GM21367 (cell line): ENCODE measurements around the gene MAFG.
A peak's percentile ranks its signal among the peaks of the same experiment; 100 is the strongest.
"Not testable (repeated sequence)": the region's sequence is repeated elsewhere in the genome, so short reads cannot be mapped to it uniquely, and the experiment has no call there.

Experiments used
- ATAC-seq: cut with Tn5 transposase; IDR thresholded peaks from one replicate; pipeline ENCODE4 v1.9.1; 2021; ENCODE audit not compliant: unreplicated experiment

The MAFG gene

DNA sequence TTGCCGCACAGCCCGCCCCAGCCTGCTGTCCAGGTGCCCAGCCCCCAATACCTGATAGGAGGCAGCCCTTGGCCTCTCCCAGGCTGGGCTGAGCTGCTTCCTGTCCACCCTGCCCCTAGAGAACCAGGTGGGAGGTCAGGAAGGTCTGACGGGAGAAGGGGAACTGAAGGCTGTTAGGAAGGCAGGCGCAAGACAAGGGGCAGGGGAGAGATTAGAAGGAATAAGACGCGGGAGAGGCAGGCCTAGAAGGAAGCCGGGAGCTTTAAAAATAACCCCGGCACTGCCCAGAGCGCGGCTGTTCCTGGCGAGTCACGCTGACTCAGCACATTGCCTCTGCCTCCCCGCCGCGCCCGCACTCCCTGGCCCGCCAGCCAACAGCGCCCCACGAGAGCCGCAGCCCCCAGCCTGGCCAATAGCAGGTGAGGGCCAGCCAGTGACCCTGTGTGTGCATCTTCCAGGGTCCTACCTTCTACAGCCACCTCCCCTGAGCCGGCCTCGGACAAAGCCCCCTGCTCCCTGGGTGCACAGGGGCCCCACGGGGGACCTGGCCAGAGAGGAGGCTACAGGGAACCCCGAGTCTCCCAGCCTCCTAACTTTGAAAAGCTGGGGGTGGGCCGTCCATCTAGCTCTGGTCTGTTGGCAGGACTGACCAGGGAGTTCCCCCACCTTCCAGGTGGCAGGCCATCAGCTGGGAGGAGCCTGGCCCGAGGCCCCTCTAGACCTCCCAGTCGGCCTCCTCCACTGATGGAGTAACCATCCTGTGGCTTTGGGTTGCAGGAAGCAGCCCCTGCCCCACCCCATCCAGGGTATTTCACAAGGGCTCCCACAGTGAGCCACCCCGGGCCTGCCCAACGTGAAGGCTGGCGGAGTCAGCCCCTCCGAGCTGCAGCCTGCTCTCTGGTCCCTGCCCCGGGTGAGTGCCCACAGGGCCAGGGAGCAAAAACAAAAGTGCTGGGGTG, 4.0 kb downstream of the MAFG start:
- no peak for ATAC-seq

DNA sequence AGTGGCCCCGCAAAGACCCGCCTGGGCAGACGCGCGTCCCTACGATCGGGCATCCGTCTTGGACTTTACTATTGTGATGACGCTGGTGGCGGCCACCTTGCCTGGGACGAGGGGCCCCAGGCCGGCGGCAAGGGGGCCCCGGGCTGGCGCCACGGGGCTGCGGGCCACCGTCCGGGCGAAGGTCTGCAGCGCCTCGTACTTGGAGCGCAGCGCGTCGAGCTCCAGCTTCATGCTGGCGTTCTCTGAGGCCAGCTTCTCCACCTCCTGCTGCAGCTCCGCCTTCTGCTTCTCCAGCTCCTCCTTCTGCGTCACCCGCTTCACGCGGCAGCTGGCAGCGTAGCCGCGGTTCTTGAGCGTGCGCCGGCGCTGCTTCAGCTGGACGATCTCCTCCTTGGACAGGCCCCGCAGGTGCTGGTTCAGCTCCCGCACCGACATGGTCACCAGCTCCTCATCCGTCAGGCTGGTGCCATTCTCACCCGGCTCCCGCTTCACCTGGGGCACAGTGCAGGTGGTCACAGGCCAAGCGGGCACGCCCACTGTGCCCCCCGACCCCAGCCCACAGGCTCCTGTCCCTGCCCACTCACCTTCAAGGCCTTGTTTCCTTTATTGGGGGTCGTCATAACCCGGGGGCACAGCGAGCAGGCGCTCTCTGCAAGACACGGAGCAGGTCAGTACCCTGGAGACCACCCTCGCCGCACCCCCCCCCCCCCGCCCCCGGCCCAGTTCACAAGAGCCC, 4.8 kb downstream of the MAFG start:
- ATAC-seq = no peak

GRCh38 chr17:81921996-81922565, 5.5 kb downstream of the MAFG start:
- no peak for ATAC-seq

DNA sequence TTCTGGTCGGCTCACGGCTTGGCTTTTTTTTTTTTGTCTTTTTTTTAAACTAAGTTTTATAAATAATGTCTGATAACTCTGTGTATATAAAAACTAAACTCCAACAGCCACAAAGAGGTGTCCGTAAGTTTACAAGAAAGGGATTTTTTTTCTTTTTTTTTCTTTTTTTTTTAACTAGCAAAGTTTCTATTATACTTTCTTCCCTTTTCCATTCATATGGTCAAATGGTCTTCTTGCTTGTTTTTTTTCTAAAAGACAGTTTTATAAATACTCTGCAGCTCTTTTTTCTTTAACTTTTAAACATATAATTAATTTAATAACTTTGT, 6.0 kb downstream of the MAFG start:
- ATAC-seq = no peak

DNA sequence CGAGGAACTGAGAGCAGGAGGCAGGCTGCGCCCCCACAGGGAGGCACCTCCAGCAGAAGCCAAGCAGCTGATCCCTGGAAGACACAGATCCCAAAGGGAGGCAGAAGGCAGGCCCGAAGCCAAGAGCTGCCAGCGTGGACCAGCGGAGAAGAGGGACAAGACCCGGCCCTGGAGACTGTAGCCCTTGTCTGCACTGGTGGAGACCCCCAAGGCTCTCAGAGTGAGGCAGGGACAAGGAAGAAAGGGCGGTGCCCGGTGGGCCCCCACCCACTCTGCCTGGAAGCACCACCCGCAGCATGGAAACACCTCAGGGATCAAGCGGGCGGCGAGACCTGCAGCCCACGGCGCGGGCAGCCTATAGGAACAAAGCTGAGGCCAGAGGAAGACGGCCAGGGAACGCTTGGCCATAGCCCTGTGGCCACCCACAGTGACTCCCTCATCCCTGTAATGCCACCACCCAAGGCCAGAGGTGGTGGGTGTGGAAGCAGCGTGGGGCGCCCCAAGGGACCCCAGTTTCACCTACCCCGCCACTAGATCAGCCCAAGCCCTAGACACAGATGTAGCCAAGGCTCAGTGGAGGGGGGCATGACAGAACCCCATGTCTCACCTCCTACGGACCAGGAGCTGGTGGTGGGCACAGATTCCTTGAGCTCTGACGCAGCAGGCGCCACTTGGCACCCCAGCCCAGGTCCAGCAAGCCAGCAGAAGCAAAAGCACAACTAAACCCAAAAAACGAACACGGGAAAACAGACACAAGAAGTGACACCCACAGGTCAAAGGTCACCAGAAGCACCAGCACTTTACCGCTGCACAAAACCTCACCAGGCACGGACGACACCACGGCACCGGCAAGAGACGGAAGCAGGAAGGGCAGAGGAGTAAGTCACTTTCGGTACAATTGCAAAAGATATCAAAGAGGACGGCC, 6.7 kb downstream of the MAFG start:
- ATAC-seq = no peak

DNA sequence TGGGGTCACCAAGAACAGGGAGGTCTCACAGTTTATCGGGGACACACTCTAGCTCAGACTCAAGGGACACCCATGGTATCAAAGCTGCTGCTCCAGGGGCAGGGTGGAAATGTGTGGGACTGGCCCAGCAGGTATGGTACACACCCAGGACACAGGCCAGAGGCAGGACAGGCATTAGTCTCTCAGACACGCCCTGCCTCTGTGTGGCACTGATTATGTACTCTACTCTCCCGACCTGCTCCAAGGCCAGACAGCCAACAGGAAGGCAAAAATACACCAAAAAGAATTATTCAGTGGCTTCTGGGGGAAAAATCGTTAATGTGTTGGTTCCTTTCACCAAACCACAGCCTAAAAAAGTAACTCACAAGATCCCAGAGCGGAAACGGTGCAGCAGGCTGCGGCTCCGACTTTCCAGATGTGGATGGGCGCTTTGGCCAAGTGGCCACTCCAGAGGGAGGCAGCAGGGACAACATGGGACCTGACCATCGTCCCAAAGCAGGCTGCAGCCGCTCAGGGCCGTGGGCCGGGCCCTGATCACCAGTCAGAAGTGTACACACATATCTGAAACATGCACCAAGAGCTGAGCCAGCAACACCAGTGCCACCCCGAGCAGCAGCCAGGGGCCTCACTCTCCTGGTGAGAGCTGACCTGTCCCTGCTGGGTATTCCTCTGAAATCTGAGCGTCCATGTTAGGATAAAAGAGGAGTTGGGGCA, 8.5 kb downstream of the MAFG start:
- no peak for ATAC-seq

DNA sequence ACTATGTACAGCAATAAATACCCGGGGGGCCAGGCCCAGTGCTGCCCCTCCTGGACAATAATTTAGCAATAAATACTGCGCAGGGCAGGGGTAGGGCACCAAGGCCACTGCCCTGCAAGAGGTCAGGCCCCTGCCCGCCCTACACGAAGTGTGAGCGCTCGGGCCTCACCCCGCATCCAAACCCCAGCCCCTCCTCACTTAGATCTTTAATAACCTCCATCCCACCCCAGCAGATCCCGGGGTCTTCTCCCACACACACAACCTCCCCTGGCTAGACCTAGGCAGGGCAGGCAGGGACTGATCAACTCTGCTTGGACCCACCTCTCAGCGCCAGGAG, 9.2 kb downstream of the MAFG start:
- not testable (repeated sequence) for ATAC-seq

DNA sequence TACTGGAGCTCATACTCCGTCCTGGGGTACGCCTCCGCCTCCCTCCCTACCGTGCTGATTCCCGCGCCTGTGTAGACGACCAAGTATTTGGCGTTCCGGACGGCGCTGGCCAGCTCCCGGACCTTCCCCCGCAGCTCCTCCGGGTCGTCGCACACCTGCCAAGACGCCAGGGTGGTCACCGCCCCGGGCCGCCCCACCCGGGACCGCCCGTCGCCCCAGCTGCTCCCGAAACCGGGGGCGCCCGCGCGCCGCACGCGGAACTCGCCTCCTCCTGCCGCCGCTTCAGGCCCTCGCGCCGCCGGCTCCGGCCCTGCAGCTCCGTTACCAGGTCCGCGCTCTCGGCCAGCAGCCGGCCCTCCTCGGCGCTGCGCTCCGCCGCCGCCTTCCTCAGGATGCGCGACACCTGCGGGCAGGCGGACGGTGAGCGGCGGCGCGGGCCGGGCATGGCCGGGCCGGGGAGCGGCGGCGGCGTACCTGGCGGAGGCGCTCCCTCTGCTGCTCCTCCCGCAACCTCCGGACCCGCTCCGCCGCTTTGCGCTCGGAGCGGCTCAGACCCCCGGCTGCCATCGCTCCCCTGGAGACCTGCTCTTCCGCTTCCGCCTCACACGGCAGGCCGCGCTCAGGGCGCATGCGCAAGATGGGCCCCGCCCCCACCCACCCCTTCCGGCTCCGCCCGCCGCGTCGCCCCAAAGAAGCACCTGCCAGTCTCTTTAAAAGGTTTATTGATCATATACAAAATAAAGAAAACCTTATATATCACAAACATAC, 9.8 kb downstream of the MAFG start, which contains the start of gene SIRT7:
Gene SIRT7, minus strand, starts transcription at position 612 of the 768 bp plus-strand sequence. Its CDS starts 45 bp downstream, at position 567.
- ATAC-seq = no peak

- ATAC-seq = no peak
Observed at GRCh38 chr17:81916234-81917001, 11.1 kb downstream of the MAFG start.

DNA sequence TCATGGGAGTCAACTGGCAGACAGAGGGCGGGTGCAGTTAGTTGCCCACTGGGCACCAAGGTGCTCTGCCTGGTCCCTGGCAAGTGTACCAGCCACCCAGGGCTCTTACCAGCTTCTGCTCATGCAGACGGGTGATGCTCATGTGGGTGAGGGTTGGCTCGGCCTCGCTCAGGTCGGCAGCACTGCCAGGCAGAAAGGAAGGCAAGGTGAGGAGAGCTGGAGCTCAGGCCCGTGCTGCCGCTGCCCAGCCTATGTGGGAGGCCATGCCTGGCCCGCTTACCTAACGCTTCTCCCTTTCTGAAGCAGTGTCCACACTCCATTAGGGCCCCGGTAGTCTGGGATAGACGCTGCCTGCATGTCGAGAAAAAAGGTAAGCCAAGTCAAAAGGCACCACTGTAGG, 12.2 kb downstream of the MAFG start:
- ATAC-seq = no peak

DNA sequence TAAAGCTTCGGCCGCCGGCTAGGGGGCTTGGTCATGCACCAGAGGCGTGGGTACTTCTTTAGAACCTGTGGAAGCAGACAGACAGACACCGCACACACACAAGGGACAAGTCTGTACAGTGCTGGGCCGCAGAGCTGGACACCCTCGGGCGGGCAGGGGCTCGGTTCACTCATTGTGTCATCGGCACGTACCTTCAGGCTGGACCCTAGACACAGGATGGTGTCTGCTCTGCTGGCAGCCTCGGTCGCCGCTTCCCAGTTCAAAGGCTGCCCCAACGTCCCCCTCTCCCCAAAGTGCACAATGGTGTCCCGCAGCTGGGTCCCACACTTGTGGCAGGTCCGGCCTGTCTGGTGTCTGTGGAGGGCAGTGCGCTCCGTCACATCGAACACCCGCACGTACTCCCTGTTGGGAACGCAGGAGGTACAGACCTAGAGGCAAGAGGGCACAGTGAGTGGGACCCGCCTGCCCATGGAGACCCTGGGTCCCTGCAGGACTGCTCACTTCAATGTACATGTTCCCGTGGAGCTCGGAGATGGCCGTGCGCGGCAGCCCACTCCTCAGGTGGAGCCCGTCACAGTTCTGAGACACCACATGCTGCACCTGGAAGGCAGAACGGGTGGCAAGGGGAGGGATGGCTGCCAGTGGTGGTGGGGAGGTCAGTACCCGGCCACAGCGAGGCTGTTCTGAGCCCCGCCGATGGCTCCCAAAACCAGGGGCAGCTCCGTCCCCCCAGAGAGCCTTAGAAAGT, 13.3 kb downstream of the MAFG start:
- no peak for ATAC-seq

GRCh38 chr17:81913394-81914102, 14.0 kb downstream of the MAFG start:
- no peak for ATAC-seq

DNA sequence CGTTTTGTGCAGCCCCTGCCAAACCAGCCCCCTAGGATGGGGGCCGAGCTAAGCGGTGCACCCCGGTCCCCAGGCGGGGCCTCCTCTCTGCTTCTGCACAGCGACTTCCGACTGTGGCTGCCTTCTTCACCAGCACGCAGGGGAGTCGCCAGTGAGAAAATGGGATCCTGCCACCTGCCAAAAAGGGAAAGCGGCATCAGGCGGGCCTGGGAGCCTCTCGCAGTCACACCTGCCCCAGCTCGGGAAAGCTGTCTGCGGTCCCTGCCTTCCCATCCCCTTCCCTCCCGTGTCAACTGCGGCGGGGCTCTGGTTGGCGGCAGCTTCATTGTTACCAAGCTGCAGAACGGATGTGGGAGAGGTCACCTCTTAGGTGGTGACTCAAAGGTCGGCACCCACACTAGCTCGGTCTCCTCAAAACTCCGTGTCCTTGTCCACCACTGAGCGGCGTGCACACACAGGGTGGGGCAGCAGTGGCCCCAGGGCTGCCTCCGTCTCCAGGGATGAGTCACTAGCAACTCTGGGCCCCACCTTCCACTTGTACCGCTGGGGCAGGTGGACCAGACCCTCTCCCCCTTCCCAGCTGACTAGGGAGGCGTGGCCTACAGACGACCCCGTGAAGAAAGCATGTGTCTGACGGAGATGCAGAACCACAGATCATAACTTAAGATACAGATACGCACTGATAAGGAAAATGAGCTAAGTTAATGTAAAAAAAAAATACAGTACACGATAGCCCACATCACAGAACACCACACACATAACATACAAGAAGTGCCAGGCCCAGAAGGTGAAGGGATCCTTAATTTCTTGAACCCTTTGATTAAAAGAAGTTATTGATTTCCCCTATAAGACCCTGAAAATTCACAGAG, 14.9 kb downstream of the MAFG start:
- no peak for ATAC-seq

- no peak for ATAC-seq
Observed at GRCh38 chr17:81911969-81912368, 15.6 kb downstream of the MAFG start.

GRCh38 chr17:81911277-81911961, 16.1 kb downstream of the MAFG start, which contains the start of gene PCYT2:
Gene PCYT2 (minus strand): TSS chr17:81911399. CDS start chr17:81911355, 44 bp downstream.
- peak; percentile 56 for ATAC-seq

GRCh38 chr17:81910840-81911276, 16.7 kb downstream of the MAFG start:
- no peak for ATAC-seq
